Ovary (tissue), 3 donors: ENCODE data around the gene TST.

Source experiments
- POLR2A ChIP-seq: fragments of 450-650 bp; IDR thresholded peaks from one replicate; pipeline ENCODE4 v1.6.1; 2017; ENCODE audit warnings: antibody characterized with exemption, mild to moderate bottlenecking, moderate library complexity
- TF ChIP-seq, protein P1 (sequence below), 3 donors: fragments of 450-650 bp in 2 of 3; fragments of 200-600 bp in 1 of 3; IDR thresholded peaks; one replicate each; pipeline versions ENCODE4 v1.5.1 to v1.8.0; 2016 to 2022; ENCODE audit warnings: antibody characterized with exemption in 3 of 3, mild to moderate bottlenecking in 1 of 3
- donor health status: DM: no; HTN: no; CAD: no.

- TF ChIP-seq, protein P1, sequence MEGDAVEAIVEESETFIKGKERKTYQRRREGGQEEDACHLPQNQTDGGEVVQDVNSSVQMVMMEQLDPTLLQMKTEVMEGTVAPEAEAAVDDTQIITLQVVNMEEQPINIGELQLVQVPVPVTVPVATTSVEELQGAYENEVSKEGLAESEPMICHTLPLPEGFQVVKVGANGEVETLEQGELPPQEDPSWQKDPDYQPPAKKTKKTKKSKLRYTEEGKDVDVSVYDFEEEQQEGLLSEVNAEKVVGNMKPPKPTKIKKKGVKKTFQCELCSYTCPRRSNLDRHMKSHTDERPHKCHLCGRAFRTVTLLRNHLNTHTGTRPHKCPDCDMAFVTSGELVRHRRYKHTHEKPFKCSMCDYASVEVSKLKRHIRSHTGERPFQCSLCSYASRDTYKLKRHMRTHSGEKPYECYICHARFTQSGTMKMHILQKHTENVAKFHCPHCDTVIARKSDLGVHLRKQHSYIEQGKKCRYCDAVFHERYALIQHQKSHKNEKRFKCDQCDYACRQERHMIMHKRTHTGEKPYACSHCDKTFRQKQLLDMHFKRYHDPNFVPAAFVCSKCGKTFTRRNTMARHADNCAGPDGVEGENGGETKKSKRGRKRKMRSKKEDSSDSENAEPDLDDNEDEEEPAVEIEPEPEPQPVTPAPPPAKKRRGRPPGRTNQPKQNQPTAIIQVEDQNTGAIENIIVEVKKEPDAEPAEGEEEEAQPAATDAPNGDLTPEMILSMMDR (IDR thresholded peaks at IDR 0.05), result no peak
- TF ChIP-seq POLR2A, result no peak
Measured at GRCh38 chr22:37052386-37053309, 33.4 kb upstream of the TST start.
